NCI-H2196 (cell line): ENCODE data around the gene PACS1.
"Not testable (repeated sequence)": the region's sequence is repeated elsewhere in the genome, so short reads cannot be mapped to it uniquely, and the experiment has no call there.

ENCODE experiments used
- DNase-seq: peaks from one replicate; lab custom pipeline; 2025; ENCODE audit not compliant: unreplicated experiment; lab: John Stamatoyannopoulos, UW

The PACS1 gene

DNA sequence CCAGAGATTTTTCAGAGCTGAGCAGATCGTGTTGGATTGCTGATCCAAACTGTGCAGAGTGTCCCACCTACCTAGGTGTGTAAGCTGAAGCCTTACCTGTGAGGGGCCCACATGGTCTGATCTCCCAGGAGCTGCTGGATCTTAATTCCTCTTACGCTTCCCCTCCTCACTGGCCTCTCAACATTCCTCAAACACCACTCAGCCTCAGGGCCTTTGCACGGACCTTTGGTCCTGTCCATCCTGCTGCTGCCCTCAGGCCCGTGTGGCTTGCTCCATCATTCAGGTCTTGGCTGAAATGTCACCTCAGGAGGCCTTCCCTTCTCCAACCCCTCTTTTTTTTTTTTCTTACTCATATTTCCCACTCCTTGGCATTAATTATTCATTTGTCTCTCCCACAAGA is 177.2 kb downstream of the PACS1 start:
- DNase-seq = no peak

DNA sequence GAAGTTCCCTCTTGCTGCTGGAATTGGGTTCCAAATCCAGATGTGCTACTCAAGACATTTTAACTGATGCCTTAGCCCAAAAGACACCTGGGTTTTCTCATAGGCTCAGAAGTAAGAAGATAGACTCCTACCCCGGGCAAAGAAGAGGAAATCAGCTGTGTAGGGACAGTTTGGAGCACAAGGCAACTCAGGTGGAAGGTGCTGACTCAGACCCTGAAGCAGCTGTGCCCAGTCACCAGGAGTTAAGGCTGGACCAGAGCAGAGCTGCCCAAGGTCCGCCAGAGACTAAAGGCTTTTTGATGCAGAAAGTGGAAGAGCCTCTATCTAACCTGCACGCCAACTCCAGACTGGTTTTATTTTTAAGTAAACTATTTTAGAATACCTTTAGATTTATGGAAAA is 177.7 kb downstream of the PACS1 start:
- no peak for DNase-seq

DNA sequence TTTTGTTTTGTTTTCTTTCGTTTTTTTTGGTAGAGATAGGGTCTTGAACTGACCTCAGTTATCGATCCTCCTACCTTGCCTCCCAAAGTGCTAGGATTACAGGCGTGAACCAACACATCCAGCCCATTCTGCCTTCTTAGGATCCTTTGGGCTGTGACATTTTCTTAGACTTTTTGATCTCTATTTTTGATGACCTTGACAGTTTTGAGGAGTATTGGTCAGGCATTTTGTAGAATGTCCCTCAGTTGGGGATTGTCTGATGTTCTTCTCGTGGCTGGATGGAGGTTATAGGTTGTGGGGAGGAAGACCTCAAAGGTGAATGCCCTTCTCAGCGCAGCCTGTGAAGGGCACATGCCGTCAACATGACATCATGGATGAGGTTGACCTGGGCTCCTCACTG is 178.8 kb downstream of the PACS1 start:
- no peak for DNase-seq

DNA sequence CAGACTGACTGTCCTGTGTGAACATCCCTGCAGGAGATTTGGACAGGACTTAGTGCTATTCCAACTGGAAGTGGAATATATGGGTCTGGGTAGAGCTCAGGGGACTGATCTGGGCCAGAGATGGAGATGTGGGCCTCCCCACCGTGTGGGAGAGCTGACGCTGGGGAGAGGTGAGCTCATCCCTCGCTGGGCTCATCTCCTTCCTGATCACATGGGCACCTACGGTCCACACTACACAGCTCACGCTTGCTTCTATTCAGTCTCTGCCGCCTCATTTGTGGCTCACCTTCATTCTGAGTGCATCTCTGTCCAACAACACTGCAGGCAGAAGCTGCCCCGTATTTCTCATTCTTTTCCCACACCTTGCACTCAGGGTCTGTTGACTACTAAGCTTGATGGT is 181.7 kb downstream of the PACS1 start:
- DNase-seq = no peak

DNA sequence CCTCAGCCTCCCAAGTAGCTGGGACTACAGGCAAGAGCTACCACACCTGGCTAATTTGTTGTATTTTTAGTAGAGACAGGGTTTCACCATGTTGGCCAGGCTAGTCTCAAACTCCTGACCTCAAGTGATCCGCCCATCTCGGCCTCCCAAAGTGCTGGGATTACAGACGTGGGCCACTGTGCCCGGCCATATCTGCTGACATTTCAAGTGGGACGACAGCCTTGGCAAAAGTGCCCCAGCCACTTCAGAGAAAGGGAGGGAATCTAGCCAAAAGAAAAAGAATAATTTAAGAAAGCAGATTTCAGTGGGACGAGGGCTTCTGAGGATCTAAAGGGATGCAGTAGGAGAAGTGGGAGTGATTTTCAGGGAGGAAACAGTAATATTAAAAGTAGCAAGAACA is 183.0 kb downstream of the PACS1 start:
- not testable (repeated sequence) for DNase-seq

DNA sequence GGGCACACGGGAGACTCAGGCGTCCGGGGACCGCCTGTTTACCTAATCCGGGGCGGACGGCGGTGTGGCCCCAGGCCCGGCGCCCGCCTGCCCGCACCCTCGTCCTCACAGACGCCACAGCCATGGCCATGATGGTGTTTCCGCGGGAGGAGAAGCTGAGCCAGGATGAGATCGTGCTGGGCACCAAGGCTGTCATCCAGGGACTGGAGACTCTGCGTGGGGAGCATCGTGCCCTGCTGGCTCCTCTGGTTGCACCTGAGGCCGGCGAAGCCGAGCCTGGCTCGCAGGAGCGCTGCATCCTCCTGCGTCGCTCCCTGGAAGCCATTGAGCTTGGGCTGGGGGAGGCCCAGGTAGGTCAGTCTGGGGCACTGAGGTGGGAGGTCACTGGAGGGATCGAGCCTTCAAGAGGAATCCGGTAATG is 188.4 kb downstream of the PACS1 start:
- DNase-seq = no peak

DNA sequence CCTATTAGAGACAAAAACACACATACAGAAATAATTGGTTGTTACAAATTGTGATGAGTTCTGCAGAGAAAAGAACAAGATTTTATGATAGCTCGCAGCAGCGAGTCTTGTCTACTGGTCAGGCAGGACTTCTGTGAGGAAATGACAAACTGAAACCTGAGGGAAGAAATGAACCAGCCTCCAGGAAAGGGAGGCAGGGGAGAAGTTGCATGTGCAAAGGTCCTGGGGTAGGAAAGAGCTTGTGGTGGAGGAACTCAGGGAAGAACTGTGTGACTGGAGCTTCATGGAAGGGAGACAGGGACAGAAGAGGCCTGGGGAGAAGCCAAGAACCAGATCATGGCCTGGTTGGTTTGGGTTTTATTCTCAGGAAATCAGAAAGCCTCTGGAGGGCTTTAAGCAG is 189.2 kb downstream of the PACS1 start:
- DNase-seq = no peak

DNA sequence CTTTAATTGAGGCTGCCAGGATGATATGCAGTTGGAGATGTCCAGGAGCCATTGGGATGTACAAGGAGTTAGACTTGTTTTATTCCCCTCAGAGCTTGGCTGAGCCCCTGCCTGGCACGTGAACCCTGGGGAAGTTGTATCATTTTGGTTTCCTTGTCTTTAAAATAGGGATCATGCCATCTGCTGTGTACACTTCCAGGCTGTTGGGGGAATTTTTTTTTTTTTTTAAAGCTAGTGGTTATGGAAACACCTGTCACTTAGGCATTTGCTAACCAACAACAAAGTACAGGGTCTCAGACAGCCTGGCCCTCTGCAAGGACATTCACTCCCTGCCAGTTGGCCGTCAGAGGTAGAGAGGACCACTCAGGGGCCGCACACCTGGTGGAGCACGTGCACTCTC is 189.9 kb downstream of the PACS1 start:
- DNase-seq = no peak

DNA sequence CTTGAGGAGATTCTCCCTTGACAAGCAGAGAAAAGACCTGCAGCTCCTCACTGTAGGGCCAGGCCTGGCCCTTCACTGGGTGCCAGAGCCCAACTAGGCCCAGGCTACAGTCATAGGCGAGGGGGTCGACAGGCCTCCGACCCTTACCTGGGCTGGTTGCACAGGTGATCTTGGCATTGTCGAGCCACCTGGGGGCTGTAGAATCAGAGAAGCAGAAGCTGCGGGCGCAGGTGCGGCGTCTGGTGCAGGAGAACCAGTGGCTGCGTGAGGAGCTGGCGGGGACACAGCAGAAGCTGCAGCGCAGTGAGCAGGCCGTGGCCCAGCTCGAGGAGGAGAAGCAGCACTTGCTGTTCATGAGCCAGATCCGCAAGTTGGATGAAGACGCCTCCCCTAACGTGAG is 191.5 kb downstream of the PACS1 start:
- DNase-seq = no peak

DNA sequence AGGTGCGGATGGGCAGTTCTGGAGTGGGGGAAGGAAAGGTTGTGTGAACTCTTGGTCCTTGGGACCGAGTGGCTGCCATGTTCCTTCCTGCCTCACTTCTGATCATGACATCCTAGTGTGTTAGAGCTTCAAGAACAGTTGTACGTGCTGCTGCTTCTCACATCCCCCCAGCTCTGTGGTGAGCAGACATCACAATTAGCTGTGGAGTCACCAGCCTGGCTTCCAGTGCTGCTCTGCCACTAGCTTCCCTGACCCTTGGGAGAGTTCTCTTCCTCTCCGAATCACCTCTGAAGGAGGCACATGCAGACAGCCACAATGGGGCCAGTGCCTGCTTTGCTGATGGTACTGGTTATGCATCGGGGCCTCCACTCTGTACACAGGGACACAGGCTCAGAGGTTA is 192.1 kb downstream of the PACS1 start:
- DNase-seq = no peak

DNA sequence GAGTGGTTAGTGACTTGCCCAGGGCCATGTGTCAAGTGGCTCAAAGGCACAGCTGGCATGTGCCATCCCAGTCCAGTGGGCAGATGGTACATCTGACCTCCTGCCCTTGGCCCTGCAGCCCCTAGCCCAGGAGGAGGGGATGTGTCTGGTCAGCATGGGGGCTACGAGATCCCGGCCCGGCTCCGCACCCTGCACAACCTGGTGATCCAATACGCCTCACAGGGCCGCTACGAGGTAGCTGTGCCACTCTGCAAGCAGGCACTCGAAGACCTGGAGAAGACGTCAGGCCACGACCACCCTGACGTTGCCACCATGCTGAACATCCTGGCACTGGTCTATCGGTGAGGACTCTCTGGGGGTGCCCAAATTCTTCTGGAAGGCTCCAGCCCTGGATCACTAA is 192.6 kb downstream of the PACS1 start:
- no peak for DNase-seq

DNA sequence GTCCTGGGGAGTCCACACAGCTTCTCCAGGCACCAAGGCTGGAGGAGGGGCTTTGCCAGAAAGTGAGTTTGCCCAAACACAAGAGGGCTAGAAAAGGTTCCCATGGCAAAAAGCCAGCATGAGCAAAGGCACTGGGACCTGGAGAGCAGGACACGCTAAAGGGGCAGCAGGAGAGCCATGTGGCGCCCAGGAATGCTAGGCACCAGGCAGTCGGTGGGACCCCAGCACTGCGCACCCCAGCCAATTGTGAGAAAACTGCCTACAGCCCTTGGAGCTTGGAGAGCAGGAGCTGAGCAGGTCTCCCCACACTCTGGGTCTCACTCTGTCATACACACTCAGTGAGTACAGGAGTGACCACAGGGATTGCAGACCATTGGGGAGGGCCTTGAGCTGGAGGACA is 193.2 kb downstream of the PACS1 start:
- DNase-seq = no peak

DNA sequence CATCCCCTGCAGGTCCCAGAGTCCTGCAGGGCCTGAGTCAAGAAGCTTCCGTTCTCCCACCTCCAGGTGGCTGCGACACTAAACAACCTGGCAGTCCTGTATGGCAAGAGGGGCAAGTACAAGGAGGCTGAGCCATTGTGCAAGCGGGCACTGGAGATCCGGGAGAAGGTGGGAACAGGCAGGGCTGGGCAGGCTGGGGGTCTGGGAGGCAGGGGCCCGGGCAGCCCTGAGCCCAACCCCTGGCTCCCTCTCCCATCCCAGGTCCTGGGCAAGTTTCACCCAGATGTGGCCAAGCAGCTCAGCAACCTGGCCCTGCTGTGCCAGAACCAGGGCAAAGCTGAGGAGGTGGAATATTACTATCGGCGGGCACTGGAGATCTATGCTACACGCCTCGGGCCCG is 193.7 kb downstream of the PACS1 start:
- DNase-seq = no peak

DNA sequence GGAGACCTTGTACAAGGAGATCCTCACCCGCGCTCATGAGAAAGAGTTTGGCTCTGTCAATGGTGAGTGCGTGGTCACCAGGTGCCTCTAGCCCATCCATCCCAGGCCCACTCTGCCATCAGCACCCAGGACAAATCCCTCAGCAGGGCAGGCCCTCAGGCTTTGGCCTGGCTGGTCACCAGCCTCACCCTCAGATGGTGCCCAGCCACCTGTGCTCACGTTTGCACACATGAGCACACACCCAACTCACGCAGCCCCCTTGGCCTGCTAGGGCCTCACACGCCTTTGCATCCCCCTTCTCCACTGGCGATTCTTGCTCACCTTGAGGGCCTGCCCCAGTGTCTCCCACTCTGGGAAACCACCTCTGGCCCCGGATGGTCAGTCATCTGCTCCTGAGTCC is 194.3 kb downstream of the PACS1 start:
- DNase-seq = no peak

DNA sequence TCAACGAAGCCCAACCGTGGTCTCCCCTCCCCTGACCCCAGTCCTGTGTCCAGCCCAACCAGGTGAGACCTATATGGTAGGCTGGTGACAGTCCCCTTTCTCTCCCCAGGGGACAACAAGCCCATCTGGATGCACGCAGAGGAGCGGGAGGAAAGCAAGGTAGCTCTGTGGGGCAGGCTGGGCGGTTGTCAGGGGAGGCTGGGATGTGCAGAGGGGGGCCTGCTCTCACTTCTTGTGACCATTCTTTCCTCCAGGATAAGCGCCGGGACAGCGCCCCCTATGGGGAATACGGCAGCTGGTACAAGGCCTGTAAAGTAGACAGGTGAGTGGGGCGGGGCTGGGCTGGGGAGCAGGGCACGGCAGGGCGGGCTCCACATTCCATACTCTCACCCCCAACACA is 194.8 kb downstream of the PACS1 start:
- DNase-seq = peak; percentile 22

DNA sequence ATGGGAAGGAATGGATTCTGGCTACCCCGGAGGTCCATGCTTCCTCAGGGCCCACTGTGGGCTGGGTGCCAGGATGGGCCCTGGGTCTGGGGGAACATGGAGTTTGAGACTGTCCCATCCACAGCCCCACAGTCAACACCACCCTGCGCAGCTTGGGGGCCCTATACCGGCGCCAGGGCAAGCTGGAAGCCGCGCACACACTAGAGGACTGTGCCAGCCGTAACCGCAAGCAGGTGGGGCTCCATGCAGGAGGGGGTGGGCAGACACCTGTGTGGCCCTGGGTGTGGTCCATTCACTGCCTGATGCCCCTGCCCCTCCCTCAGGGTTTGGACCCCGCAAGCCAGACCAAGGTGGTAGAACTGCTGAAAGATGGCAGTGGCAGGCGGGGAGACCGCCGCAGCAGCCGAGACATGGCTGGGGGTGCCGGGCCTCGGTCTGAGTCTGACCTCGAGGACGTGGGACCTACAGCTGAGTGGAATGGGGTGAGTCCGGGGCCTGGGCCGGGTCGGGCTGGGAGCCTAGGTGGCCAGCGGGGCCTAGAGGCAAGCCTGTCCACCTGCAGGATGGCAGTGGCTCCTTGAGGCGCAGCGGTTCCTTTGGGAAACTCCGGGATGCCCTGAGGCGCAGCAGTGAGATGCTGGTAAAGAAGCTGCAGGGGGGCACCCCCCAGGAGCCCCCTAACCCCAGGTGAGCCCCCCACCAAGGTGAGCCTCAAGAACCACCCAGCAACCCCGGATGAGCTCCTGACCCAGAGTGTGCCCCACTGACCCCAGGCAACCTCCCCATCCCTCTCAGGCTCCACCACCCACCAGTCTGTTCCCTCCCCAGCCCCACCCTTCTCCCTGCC is 195.7 kb downstream of the PACS1 start:
- DNase-seq = no peak

DNA sequence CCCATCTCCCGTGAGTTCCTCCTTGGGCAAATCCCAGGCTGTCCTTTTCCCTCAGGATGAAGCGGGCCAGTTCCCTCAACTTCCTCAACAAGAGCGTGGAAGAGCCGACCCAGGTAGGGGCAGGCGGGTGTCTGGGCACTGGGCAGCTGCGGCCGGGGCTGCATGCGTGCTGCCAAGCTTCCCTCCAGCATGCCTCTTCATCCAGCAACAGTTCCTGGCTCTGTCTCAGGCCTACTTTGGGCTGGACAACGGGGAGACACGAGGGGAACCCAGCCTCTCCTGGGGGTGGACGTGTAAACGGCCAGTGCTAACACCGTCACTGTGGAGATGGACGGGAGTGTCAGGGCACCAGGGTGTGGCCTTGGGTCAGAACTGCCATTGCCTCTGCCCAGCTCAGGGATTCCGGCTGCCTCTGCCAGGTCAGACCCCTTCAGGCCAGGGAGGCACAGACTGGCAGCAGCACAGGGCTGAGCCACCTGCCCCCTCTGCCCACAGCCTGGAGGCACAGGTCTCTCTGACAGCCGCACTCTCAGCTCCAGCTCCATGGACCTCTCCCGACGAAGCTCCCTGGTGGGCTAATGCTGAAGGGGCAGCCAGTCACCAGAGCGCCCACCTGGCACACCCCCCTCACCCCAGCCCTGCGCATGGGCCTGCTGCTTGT is 196.4 kb downstream of the PACS1 start:
- DNase-seq = no peak

DNA sequence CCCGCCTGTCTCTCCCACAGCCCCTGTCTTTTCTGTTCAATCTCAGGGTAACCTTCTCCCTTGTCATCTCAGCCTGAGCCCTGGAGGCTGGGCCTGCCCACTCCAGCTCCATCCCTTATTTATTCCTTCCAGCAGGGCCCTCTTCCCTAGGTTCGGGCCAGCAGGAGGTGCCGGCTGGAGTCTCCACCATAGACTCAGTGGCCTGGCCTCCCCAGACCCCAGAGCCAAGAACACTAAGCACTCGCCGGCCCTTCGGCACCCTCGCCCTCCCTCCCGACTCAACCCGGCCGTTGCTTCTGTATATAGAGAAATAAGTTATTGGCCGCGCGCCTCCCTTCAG is 196.9 kb downstream of the PACS1 start:
- no peak for DNase-seq

DNA sequence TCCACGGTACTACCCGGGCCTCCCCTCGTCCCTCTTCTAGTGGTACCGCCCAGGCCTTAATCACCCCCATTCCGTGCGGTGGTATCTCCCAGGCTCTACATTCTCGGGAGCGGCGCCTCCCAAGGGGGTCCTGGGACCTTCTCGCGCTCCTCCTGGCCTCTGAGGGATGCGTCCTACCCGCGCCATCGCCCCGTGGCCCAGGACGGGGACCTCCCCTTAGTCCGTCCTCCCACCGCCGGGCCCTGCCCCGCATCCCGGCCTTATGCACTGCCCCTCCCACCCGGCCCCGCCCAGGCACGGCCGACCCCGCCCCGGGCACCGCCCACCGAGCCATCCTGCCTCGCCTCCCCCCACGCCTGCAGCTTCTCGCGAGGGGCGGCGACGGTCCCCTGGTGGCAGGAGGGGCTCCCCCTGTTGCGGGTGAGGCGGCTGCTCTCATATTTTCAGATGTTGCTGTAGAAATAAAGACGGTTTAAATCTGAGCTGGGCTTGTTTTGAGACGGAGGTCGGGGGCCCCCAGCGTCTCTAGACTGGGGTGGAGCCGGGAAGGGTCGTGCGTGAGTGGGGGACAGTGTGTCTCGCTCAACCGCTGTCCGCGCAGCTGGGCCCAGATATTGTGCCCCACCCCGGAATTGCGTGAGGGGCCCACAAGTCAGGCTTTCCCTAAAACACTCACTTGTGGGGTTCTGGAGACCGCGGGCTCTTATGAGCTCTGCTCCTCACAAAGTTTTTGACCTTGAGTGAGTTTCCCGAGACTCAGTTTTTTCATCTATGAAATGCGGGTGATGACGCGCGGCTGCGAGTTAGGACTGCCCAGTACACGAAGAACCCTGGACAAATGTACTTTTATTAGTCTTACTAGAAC is 197.5 kb downstream of the PACS1 start:
- DNase-seq = peak; percentile 76

DNA sequence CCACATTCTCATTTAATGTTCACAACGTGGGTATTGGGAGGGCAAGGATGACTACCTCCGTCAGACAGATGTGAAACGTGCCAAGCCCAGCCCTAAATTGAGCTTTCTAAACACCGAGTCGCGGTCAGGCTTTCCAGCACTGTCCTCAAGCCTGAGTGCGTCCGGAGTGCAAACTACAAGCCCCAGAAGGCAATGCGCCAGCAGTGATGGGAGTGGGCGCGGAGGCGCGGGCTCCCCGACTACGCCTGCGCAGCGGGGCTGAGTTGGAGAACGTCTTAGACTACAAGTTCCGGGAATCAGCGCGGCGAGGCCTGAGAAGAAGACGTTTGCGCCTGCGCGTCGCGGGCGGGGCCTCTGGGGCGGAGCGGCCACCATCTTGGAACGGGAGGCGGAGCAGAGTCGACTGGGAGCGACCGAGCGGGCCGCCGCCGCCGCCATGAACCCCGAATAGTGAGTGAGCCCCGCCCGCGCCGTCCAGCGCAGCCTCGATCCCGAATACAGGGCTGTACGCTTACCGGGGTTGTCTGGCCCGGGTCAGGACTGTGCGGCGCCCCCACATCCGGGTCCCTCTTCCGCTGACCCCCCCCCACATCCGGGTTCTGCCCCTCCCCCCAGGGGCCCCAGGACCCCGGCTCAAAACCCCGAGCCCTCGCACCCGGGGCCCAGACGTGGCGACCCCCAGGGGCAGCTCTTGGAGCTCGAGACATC is 198.3 kb downstream of the PACS1 start, which contains the start of gene RAB1B:
Gene RAB1B (plus strand): TSS at position 396 of the 708 bp plus-strand sequence. CDS start 41 bp downstream, at position 437.
- DNase-seq = peak; percentile 100
